Subcutaneous abdominal adipose tissue (tissue), 5 donors: ENCODE results near the gene ARFGEF2.
"Not testable (repeated sequence)": the region's sequence is repeated elsewhere in the genome, so short reads cannot be mapped to it uniquely, and the experiment has no call there.

Experiments
- H3K27ac ChIP-seq: one replicate; pipeline ENCODE4 v1.7.0; 2013; ENCODE audit warnings: low read depth, mild to moderate bottlenecking, inconsistent platforms, low read length, moderate library complexity
- H3K27me3 ChIP-seq, 5 donors: one replicate each; pipeline ENCODE4 v1.7.0; 2013; ENCODE audit warnings: low read length in 5 of 5, inconsistent platforms in 1 of 5; ENCODE audit not compliant: control insufficient read depth in 5 of 5, insufficient read depth in 4 of 5
- H3K36me3 ChIP-seq, 5 donors: one replicate each; pipeline ENCODE4 v1.7.0; 2013; ENCODE audit warnings: low read length in 5 of 5; ENCODE audit not compliant: control insufficient read depth in 5 of 5, insufficient read depth in 5 of 5
- H3K4me1 ChIP-seq, 5 donors: one replicate each; pipeline ENCODE4 v1.7.0; 2013; ENCODE audit warnings: low read length in 5 of 5, mild to moderate bottlenecking in 3 of 5, moderate library complexity in 1 of 5; ENCODE audit not compliant: control insufficient read depth in 5 of 5, insufficient read depth in 5 of 5
- H3K4me3 ChIP-seq, 5 donors: one replicate each; pipeline ENCODE4 v1.7.0; 2013; ENCODE audit warnings: low read length in 5 of 5, low read depth in 1 of 5
- H3K9ac ChIP-seq, 5 donors: one replicate each; pipeline ENCODE4 v1.7.0; 2013; ENCODE audit warnings: low read length in 5 of 5, mild to moderate bottlenecking in 4 of 5, moderate library complexity in 3 of 5
- H3K9me3 ChIP-seq, 5 donors: one replicate each; pipeline ENCODE4 v1.7.0; 2013; ENCODE audit warnings: low read length in 5 of 5; ENCODE audit not compliant: control insufficient read depth in 5 of 5
- donor health status: healthy.
- donor health status: healthy.
- donor health status: healthy.
- donor health status: healthy.
- donor health status: healthy.

Gene ARFGEF2

DNA sequence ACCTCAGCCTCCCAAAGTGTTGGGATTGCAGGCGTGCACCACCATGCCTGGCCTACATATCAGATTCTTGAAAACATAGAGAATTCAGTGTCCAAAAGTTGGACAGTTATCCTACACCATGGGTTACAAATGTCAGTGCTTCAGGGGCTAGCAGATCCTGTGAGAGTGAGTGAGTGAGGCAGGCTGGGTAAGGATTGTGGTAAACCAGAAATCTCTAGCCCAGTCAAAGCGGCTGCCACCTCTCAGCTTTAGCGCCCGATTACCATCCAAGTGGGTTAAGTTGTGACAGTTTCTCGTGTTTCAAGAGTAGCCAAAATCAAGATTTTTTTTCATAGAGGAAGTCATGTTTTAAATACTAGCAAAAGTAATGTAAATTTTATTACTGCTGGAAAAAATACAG is 102.7 kb downstream of the ARFGEF2 start:
- Histone ChIP-seq H3K9ac (no peak overlapping the region), H3K27ac (no peak overlapping the region), H3K4me1 (no peaks in the 10 kb centered on the region), H3K4me3 (no peak overlapping the region), H3K27me3 (no peaks in the 10 kb centered on the region), H3K36me3 (peaks cover 20 to 84% (median 70%) of the 10 kb centered on the region in 5 donors), H3K9me3 (no peaks in the 10 kb centered on the region)

DNA sequence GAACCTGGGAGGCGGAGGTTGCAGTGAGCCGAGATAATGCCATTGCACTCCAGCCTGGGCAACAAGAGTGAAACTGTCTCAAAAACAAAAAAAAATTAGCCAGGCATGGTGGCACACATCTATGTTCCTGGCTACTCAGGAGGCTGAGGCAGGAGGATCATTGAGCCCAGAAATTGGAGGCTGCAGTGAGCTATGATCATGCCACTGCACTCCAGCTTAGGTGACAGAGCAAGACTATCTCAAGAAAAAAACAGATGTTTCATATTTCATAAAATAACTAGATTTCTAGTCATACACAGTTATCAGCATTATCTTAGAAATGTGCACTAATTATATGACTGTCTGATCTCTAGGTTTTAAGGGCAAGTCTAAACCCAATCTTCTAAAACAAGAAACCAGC is 106.7 kb downstream of the ARFGEF2 start:
- not testable (repeated sequence) for H3K4me1 ChIP-seq, H3K9me3 ChIP-seq, H3K27me3 ChIP-seq, H3K4me3 ChIP-seq, H3K9ac ChIP-seq, H3K27ac ChIP-seq
- H3K36me3 ChIP-seq: peaks cover 14 to 71% (median 63%) of the 10 kb centered on the region in 5 donors

DNA sequence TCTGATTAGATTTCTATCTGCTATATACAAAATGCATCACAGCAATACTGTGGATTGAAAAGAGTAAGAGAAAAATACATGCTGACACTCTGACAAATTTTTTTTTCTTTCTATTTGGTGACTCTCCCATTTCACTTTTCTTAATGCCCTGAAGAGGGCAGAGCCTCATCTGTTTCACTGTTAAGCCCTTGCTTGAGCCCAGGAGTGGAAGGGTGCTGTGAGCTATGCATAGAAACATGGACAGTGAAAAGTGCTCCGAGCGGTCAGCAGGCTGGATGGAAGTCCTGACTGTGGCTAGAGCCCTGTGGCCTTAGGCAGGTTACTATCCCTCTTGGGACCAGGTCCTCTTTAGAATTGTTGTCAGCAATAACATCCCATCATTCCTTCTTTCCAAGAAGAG is 107.2 kb downstream of the ARFGEF2 start:
- Histone ChIP-seq H3K4me1 (no peaks in the 10 kb centered on the region), H3K27me3 (no peaks in the 10 kb centered on the region), H3K4me3 (no peak overlapping the region), H3K9ac (no peak overlapping the region), H3K9me3 (no peaks in the 10 kb centered on the region), H3K36me3 (peaks cover 18 to 73% (median 65%) of the 10 kb centered on the region in 5 donors), H3K27ac (no peak overlapping the region)

DNA sequence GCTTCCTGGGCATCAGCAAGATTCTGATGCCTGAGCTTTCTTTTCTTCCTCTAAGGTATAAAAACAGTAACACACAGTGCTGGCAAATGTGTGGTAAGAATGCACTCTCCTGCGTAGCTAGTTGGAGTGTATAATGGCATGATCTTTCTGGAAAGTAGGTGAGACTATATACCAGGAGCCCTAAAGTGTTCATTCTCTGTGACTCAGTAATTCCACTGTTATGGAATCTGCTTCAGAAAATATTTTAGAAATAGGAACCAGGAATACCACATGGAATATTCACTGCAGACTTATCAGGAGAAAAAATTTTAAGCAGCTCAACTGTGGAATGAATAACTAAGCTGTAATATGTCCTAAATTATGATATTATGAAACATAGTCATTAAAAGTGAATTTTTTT is 107.7 kb downstream of the ARFGEF2 start:
- no peak overlapping the region for H3K4me3 ChIP-seq
- no peak overlapping the region for H3K27ac ChIP-seq
- H3K9ac ChIP-seq: no peak overlapping the region
- H3K27me3 ChIP-seq: no peaks in the 10 kb centered on the region
- H3K9me3 ChIP-seq: no peaks in the 10 kb centered on the region
- peaks cover 21 to 72% (median 66%) of the 10 kb centered on the region in 5 donors for H3K36me3 ChIP-seq
- H3K4me1 ChIP-seq: no peaks in the 10 kb centered on the region

DNA sequence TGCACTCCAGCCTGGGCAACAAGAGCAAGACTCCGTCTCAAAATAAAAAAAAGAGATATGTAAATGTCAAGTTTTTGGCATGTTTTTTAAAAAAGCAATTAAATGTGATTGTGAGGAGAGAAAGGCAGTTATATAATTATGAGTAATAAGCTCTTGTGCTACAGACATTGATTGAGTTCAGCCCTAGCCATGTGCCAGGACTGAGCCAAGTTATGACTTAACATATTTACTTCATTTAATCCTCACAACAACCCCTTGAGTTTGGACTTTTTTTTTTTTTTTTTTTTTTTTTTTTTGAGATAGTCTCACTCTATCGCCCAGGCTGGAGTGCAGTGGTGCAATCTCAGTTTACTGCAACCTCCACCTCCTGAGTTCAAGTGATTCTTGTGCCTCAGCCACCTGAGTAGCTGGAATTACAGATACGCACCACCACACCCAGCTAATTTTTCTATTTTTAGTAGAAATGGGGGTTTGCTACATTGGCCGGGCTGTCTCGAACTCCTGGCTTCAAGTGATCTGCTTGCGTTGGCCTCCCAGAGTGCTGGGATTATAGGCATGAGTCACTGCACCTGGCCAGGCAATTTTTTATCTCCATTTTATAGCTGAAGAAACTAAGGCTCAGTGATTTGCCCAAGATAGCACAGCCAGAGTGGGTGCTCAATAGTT is 109.6 kb downstream of the ARFGEF2 start:
- no peak overlapping the region for H3K27ac ChIP-seq
- no peaks in the 10 kb centered on the region for H3K4me1 ChIP-seq
- no peak overlapping the region for H3K9ac ChIP-seq
- no peaks in the 10 kb centered on the region for H3K27me3 ChIP-seq
- H3K36me3 ChIP-seq: peaks cover 34 to 65% (median 63%) of the 10 kb centered on the region in 5 donors
- H3K4me3 ChIP-seq: no peak overlapping the region
- H3K9me3 ChIP-seq: no peaks in the 10 kb centered on the region

DNA sequence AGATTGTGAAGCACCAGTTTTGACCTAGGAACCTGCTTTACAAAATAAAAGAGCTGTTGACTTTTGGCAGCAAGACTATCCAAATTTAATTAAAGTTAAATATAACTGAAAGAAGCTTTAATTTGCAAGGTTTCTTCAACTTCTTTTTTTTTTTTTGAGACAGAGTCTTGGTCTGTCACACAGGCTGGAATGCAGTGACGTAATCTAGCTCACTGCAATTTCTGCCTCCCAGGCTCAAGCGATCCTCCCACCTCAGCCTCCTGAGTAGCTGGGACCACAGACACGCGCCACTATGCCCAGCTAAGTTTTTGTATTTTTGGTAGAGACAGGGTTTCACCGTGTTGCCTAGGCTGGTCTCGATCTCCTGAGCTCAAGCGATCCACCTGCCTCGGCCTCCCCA is 110.9 kb downstream of the ARFGEF2 start:
- Histone ChIP-seq H3K27ac (no peak overlapping the region), H3K36me3 (peaks cover 34 to 58% (median 50%) of the 10 kb centered on the region in 5 donors), H3K9me3 (no peaks in the 10 kb centered on the region), H3K4me1 (peaks cover 0 to under 1% (median 0%) of the 10 kb centered on the region in 5 donors), H3K9ac (no peak overlapping the region), H3K27me3 (no peaks in the 10 kb centered on the region), H3K4me3 (no peak overlapping the region)

DNA sequence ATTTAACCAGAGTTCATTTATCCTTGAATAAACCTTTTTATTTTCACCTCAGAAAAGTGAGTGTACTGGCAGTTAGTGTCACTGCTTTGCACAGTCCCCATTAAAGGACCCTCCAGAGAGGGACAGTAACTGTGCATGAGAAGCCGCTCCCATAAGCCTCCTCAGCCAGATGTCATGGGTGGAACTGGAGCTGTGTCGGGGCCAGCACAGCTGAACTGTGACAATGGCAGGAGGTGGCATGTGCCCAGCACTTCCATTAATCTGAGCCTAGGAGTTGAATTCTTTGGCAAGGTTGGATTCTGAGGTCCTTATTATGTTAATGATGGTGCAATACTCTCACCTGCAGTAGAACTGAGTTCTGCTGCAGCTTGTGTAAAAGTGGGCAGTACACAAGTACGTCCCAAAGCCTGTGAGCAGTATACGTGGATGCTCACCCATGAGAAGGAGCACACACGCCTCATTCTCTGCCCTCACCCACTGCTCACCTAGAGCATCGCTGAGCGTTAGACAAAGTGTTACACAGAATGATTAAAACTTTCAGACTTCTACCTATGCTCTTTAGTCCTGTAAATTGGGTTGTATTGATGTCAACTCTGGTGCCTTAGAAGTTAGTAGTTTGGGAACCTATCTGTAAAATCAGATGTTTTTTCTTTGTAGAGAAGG is 112.7 kb downstream of the ARFGEF2 start:
- peaks cover 30 to 42% (median 35%) of the 10 kb centered on the region in 5 donors for H3K36me3 ChIP-seq
- H3K4me1 ChIP-seq: peaks cover 0 to 13% (median 0%) of the 10 kb centered on the region in 5 donors
- H3K27me3 ChIP-seq: no peaks in the 10 kb centered on the region
- no peak overlapping the region for H3K9ac ChIP-seq
- H3K27ac ChIP-seq: no peak overlapping the region
- H3K9me3 ChIP-seq: no peaks in the 10 kb centered on the region
- no peak overlapping the region for H3K4me3 ChIP-seq

DNA sequence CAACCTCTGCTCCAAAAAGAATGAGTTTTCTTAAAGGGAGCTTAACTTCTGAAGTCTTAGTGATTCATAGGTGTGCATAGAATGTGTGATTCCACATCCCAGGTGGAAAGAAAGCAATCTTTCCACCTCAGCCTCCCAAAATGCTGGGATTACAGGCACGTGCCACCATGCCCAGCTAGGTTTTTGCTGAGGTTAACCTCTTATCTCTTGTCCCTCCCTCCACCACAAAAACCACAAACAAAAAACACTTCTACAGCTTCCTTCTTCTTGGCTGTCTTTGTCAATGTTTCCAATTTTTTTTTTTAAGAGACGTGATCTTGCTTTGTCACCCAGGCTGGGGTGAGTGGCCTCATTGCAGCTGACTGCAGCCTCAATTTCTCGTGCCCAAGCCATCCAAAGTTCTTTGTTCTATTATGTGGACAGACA is 116.5 kb downstream of the ARFGEF2 start:
- Histone ChIP-seq H3K9ac (no peak overlapping the region), H3K27me3 (no peaks in the 10 kb centered on the region), H3K36me3 (peaks cover 18 to 25% (median 22%) of the 10 kb centered on the region in 5 donors), H3K27ac (no peak overlapping the region), H3K4me3 (no peak overlapping the region), H3K9me3 (no peaks in the 10 kb centered on the region), H3K4me1 (peaks cover 0 to 13% (median 0%) of the 10 kb centered on the region in 5 donors)

DNA sequence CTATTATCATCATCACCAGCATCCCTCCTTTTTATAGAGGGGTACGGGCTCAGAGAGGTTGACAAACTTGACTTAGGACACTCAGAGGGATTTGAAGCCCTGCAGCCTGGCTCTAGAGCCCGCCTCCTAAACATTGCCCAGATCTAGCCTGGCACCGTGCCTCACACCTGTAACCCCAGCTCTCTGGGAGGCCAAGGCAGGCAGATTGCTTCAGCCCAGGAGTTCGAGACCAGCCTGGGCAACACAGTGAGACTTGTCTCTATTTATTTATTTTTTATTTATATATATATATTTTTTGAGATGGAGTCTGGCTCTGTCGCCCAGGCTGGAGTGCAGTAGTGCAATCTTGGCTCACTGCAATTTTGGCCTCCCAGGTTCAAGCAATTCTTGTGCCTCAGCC is 118.3 kb downstream of the ARFGEF2 start:
- H3K4me3 ChIP-seq: no peak overlapping the region
- H3K9me3 ChIP-seq: no peaks in the 10 kb centered on the region
- no peaks in the 10 kb centered on the region for H3K27me3 ChIP-seq
- H3K36me3 ChIP-seq: peaks cover 2 to 11% (median 5%) of the 10 kb centered on the region in 5 donors
- no peak overlapping the region for H3K27ac ChIP-seq
- H3K9ac ChIP-seq: no peak overlapping the region
- peaks cover 0 to 13% (median 0%) of the 10 kb centered on the region in 5 donors for H3K4me1 ChIP-seq

DNA sequence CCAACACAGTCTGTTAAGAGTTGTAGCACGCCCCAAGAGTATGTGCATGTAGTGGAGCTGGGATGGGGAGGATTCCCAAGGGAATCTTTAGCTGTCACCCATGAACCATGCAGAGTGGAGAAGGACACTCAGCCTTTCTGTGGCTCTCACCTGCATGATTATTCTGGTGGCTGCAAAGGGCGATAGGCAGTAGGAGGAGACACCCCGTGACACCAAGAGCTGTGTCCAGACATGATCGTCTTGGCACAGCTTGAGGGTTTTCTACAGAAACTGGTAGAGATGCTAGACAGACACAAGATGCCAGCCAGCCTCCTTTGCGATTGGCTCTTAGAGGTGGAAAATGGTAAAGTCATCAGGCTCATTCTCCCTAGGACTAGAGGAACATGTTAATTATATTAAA is 121.5 kb downstream of the ARFGEF2 start:
- no peaks in the 10 kb centered on the region for H3K27me3 ChIP-seq
- no peak overlapping the region for H3K4me3 ChIP-seq
- H3K27ac ChIP-seq: no peak overlapping the region
- peaks cover 3 to 27% (median 21%) of the 10 kb centered on the region in 5 donors for H3K4me1 ChIP-seq
- no peak overlapping the region for H3K9ac ChIP-seq
- H3K36me3 ChIP-seq: no peaks in the 10 kb centered on the region
- H3K9me3 ChIP-seq: no peaks in the 10 kb centered on the region
